ENCODE data around the gene HMGXB4.
A peak's percentile ranks its signal among the peaks of the same experiment; 100 is the strongest.

DNA sequence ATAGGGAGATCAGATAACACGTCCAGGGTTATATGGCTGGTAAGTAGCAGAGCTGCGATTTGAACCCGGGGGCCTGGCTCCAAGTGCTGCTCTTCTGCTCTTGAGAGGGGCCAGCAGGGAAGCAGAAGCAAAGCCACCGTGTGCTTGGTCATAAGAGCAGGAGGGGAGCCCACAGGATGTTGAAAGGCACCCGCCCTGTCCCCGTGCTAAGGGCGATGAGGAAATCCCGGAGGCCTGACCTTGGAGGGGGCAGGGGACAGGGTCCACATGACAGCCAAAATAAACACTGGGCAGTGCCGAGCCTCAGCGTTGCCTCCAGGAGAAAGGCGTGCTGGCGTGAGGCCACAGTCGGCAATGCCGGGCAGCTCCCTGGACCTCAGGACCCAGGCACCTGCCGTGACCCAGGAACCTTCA, 71.2 kb downstream of the HMGXB4 start:
- TF ChIP-seq, protein P1, sequence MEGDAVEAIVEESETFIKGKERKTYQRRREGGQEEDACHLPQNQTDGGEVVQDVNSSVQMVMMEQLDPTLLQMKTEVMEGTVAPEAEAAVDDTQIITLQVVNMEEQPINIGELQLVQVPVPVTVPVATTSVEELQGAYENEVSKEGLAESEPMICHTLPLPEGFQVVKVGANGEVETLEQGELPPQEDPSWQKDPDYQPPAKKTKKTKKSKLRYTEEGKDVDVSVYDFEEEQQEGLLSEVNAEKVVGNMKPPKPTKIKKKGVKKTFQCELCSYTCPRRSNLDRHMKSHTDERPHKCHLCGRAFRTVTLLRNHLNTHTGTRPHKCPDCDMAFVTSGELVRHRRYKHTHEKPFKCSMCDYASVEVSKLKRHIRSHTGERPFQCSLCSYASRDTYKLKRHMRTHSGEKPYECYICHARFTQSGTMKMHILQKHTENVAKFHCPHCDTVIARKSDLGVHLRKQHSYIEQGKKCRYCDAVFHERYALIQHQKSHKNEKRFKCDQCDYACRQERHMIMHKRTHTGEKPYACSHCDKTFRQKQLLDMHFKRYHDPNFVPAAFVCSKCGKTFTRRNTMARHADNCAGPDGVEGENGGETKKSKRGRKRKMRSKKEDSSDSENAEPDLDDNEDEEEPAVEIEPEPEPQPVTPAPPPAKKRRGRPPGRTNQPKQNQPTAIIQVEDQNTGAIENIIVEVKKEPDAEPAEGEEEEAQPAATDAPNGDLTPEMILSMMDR (IDR thresholded peaks at IDR 0.05; ENCODE audit: low read depth, low read length, missing input control) = peak; percentile 11
- TF ChIP-seq, protein P2, sequence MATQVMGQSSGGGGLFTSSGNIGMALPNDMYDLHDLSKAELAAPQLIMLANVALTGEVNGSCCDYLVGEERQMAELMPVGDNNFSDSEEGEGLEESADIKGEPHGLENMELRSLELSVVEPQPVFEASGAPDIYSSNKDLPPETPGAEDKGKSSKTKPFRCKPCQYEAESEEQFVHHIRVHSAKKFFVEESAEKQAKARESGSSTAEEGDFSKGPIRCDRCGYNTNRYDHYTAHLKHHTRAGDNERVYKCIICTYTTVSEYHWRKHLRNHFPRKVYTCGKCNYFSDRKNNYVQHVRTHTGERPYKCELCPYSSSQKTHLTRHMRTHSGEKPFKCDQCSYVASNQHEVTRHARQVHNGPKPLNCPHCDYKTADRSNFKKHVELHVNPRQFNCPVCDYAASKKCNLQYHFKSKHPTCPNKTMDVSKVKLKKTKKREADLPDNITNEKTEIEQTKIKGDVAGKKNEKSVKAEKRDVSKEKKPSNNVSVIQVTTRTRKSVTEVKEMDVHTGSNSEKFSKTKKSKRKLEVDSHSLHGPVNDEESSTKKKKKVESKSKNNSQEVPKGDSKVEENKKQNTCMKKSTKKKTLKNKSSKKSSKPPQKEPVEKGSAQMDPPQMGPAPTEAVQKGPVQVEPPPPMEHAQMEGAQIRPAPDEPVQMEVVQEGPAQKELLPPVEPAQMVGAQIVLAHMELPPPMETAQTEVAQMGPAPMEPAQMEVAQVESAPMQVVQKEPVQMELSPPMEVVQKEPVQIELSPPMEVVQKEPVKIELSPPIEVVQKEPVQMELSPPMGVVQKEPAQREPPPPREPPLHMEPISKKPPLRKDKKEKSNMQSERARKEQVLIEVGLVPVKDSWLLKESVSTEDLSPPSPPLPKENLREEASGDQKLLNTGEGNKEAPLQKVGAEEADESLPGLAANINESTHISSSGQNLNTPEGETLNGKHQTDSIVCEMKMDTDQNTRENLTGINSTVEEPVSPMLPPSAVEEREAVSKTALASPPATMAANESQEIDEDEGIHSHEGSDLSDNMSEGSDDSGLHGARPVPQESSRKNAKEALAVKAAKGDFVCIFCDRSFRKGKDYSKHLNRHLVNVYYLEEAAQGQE (IDR thresholded peaks at IDR 0.05) = peak; percentile 32

Data from liver (tissue), 2 donors.